ENCODE data around the gene ANKRD29.

The ANKRD29 gene

GRCh38 chr18:23701544-23702064 is 38.9 kb upstream of the ANKRD29 start:
- no peaks in the 10 kb centered on the region for H3K36me3 ChIP-seq (replicated peaks)
- in situ Hi-C loops (cut with HindIII; ENCODE audit: low pct_ligation_motif_present, low sequenced_read_pairs): no loop called here
- H3K27me3 ChIP-seq (replicated peaks): no peaks in the 10 kb centered on the region
- no peak for DNase-seq
- no peak overlapping the region for H3K4me3 ChIP-seq (ENCODE audit: low read depth, low read length)
- no peak overlapping the region for H3K27ac ChIP-seq
- TF ChIP-seq CTCF (IDR thresholded peaks at IDR 0.05; ENCODE audit: low read depth, low read length, missing control alignments): no peak

GRCh38 chr18:23701017-23701416 is 38.3 kb upstream of the ANKRD29 start:
- H3K27ac ChIP-seq: no peak overlapping the region
- TF ChIP-seq CTCF (IDR thresholded peaks at IDR 0.05; ENCODE audit: low read depth, low read length, missing control alignments): no peak
- H3K4me3 ChIP-seq (ENCODE audit: low read depth, low read length): no peak overlapping the region
- in situ Hi-C loops (cut with HindIII; ENCODE audit: low pct_ligation_motif_present, low sequenced_read_pairs): no loop called here
- no peaks in the 10 kb centered on the region for H3K36me3 ChIP-seq (replicated peaks)
- DNase-seq: no peak
- no peaks in the 10 kb centered on the region for H3K27me3 ChIP-seq (replicated peaks)

- DNase-seq: no peak
- TF ChIP-seq CTCF (IDR thresholded peaks at IDR 0.05; ENCODE audit: low read depth, low read length, missing control alignments): no peak
- Histone ChIP-seq H3K4me3 (ENCODE audit: low read depth, low read length) (no peak overlapping the region), H3K27me3 (replicated peaks) (no peaks in the 10 kb centered on the region), H3K27ac (peak overlapping the region; percentile 77), H3K36me3 (replicated peaks) (no peaks in the 10 kb centered on the region)
- in situ Hi-C loops (cut with HindIII; ENCODE audit: low pct_ligation_motif_present, low sequenced_read_pairs): no loop called here
Observed at GRCh38 chr18:23694637-23695430, 32.1 kb upstream of the ANKRD29 start.

GRCh38 chr18:23693846-23694245 is 31.1 kb upstream of the ANKRD29 start:
- Histone ChIP-seq H3K36me3 (replicated peaks) (no peaks in the 10 kb centered on the region), H3K4me3 (ENCODE audit: low read depth, low read length) (no peak overlapping the region), H3K27ac (no peak overlapping the region), H3K27me3 (replicated peaks) (no peaks in the 10 kb centered on the region)
- TF ChIP-seq CTCF (IDR thresholded peaks at IDR 0.05; ENCODE audit: low read depth, low read length, missing control alignments): no peak
- no peak for DNase-seq
- in situ Hi-C loops (cut with HindIII; ENCODE audit: low pct_ligation_motif_present, low sequenced_read_pairs): no loop called here

GRCh38 chr18:23690505-23691068 is 27.9 kb upstream of the ANKRD29 start:
- in situ Hi-C loops (cut with HindIII; ENCODE audit: low pct_ligation_motif_present, low sequenced_read_pairs): no loop called here
- H3K27me3 ChIP-seq (replicated peaks): no peaks in the 10 kb centered on the region
- no peaks in the 10 kb centered on the region for H3K36me3 ChIP-seq (replicated peaks)
- H3K27ac ChIP-seq: no peak overlapping the region
- no peak for DNase-seq
- H3K4me3 ChIP-seq (ENCODE audit: low read depth, low read length): no peak overlapping the region
- no peak for TF ChIP-seq CTCF (IDR thresholded peaks at IDR 0.05; ENCODE audit: low read depth, low read length, missing control alignments)
